ENCODE data around the gene C2CD4D.
"Not testable (repeated sequence)": the region's sequence is repeated elsewhere in the genome, so short reads cannot be mapped to it uniquely, and the experiment has no call there.

C2CD4D gene

DNA sequence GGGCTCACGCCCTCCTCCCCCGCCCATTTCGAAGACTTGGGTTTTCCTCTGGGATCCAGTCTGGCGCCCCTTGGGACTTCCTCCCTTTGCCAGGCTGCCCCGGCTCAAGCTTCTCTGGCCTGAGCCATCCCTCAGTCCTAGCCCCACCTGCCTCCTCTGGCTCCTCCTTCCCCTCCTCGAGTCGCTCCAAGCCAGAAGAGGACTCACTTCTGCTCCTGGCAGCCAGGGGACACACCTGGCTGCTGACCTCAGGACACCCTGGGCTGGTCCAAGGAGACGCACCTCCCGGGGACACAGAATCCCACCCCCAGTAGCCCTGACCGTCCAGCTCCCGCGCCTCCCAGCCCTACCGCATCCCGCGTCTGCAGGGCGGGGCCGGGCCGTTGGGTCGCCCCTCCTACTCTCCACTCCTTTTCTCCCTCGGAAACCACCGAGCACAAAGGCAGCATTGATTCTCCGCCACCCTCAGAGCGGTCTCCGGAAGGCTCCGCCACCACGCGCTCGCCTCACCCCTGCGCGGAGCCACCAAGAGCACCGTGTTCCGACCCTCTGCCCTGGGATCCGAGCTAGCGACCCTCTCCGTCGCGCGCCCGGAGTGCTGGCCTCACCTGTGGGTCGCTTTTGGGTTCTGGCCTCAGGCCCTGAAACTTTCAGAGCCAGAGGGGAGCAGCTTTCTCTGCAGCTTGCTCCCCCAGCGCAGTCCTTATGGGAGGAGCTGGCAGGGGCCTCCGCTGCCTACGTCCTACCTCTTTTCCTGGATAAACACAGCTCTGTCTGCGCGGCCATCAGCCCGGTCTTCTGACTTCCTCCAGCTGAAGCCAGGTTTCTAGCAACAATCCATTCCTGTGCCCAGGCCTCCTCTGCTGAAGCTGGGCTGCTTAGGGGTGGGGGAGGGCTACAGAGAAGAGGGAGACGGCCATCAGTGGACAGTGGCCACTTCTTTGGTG, at the start of gene C2CD4D:
Gene C2CD4D (minus strand): TSS at position 364 of the 947 bp plus-strand sequence. CDS start 831 bp downstream, outside the sequence.
- DNase-seq (ENCODE audit: low read depth), result peak; percentile 45

GRCh38 chr1:151888972-151889570, 49.5 kb upstream of the C2CD4D start:
- DNase-seq (ENCODE audit: low read depth), result no peak

- DNase-seq (ENCODE audit: low read depth), result no peak
Measured at GRCh38 chr1:151887028-151887427, 47.4 kb upstream of the C2CD4D start.

DNA sequence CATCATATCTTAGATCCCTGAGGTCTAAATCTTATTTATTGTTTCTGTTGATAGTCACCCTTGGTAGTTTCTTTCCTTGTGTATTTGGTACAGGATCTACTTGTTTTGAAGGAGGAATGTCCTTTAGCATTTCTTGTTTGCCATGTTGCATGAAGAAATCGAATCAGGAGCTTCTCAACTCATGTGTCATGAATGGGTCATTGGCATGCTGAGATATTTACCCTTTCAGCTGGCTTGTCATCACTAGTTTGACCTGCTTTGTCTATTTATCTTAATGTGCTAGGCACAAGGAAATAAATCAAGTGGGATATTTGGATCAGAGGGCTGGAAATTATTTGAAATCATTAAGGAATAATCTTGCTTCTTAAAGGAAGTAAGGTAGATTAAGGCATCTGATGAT, 45.9 kb upstream of the C2CD4D start:
- DNase-seq (ENCODE audit: low read depth), result no peak

DNA sequence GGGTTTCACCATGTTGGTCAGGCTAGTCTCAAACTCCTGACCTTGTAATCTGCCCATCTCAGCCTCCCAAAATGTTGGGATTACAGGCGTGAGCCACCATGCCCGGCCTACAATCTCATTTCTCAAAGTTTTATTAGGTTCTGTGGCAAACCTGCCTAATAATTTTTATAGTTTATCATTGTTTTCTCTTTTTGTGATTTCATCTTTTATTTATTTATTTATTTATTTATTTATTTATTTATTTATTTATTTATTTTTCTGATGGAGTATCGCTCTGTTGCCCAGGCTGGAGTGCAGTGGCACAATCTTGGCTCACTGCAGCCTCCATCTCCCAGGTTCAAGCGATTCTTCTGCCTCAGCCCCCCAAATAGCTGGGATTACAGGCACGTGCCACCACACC, 45.3 kb upstream of the C2CD4D start:
- DNase-seq (ENCODE audit: low read depth), result not testable (repeated sequence)

DNA sequence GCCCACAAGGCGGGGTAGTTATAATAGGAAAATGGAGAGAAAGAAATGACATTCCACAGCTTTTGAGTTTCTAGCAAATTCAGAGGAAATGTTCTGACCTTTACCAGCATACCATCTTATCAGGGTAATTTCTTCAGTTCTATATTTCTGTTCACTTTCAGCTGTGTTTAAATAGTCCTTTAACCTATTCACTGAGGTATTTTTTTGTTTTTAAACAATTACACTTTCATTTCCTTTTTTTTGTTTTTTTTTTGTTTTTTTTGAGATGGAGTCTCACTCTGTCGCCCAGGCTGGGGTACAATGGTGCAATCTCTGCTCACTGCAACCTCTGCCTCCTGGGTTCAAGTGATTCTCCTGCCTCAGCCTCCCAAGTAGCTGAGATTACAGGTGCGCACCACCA, 44.8 kb upstream of the C2CD4D start:
- DNase-seq (ENCODE audit: low read depth), result not testable (repeated sequence)

DNA sequence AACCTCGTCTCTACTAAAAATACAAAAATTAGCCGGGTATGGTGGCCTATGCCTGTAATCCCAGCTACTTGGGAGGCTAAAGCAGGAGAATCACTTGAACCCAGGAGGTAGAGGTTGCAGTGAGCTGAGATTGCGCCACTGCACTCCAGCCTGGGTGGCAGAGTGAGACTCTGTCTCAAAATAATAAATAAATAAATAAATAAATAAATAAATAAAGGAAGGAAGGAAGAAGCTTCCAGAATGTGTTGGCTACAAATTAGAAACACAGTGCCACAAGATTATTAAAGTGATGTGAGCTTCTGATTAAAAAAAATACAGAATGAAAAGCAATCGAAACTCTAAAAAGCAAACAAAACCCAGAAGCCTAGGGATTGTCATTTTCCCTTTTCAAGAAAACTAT, 44.3 kb upstream of the C2CD4D start:
- DNase-seq (ENCODE audit: low read depth), result not testable (repeated sequence)

- not testable (repeated sequence) for DNase-seq (ENCODE audit: low read depth)
Measured at GRCh38 chr1:151882918-151883317, 43.3 kb upstream of the C2CD4D start.

GRCh38 chr1:151882466-151882865, 42.8 kb upstream of the C2CD4D start:
- no peak for DNase-seq (ENCODE audit: low read depth)

- DNase-seq (ENCODE audit: low read depth), result no peak
Measured at GRCh38 chr1:151881479-151881878, 41.9 kb upstream of the C2CD4D start.

GRCh38 chr1:151875419-151876097, 35.9 kb upstream of the C2CD4D start:
- no peak for DNase-seq (ENCODE audit: low read depth)

GRCh38 chr1:151872776-151873175, 33.2 kb upstream of the C2CD4D start:
- not testable (repeated sequence) for DNase-seq (ENCODE audit: low read depth)

DNA sequence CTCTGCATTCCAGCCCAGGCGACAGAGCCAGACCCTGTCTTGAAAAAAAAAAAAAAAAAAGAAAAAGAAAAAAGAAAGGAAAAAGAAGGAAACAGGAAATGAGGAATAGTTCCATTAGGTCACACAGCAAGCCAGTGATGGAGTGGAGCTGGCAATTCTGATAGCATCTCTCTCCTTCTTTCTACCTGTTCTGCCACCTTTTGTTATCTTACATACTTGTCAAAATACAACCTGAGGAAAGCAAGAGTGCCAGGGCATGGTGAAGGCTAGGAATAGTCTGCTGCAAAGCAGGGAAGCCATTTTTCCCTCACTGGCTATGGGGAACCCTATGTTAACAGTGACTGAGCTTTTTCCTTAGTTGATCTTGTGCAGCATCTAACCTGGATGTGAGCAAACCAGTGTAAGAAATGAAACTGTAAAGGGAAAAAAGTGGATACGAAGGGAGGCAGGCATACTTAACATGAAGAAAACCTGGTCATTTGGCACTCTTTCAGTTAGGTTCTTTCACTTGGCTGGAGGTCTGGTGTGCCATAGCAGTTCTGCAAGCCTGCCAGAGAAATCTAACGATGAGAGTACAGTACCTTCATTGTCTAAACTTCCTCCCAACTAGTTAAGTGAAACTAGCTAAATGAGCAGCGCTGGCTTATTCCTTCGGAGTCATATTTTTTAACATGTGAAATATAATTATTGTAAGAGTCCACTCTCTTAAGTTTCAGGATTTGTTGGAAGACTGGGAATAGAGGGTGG, 31.8 kb upstream of the C2CD4D start:
- DNase-seq (ENCODE audit: low read depth), result no peak

- DNase-seq (ENCODE audit: low read depth), result no peak
Measured at GRCh38 chr1:151868486-151868885, 28.9 kb upstream of the C2CD4D start.

GRCh38 chr1:151867765-151868411, 28.3 kb upstream of the C2CD4D start:
- no peak for DNase-seq (ENCODE audit: low read depth)

DNA sequence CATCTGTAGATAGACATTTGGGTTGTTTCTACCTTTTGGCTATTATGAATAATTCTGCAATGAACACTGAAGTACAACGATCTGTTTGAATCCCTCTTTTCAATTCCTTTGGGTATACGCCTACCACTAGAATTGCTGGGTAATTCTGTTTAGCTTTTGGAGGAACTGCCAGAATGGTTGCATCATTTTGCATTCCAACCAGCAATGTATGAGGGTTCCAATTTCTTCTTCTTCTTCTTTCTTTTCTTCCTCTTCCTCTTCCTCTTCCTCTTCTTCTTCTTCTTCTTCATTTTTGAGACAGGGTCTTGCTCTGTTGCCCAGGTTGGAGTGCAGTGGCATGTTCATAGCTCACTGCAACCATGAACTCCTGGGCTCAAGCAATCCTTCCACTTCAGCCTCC, 27.7 kb upstream of the C2CD4D start:
- DNase-seq (ENCODE audit: low read depth), result no peak

GRCh38 chr1:151864411-151864810, 24.8 kb upstream of the C2CD4D start:
- no peak for DNase-seq (ENCODE audit: low read depth)

- DNase-seq (ENCODE audit: low read depth), result no peak
Measured at GRCh38 chr1:151862604-151863003, 23.0 kb upstream of the C2CD4D start.

DNA sequence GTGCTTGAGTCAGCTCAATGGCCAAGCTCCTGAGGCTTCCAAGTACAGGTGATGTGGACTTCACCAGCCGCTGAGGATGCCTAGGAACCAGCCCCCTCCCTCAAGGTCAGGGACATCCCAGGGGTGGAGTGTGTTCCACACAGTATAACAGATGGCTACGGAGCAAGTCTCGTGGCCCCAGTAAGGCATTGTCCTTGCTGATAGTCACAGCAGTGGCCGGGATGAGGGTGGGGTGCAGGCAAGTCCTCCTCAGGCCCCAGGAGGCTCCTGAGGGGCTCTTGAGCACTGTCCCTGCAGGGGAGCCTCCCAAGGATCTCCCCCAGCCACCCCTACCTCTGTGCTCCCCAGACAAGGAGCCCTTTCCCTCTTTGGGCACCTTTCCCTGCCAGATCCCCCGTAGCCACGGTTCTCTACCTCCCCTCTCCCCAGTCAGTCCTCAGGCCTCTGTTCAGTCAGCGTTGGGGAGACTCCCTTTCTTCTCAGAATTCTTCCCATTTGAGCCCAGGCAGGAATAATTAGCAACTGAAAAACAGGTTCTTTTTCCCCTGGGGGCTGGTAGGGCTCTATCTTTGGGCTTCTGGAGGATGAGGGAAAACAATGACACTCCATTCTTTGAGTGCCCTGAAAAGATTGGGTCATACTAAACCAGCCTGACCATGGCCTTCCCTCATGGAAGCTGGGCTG, 21.0 kb upstream of the C2CD4D start:
- no peak for DNase-seq (ENCODE audit: low read depth)

- DNase-seq (ENCODE audit: low read depth), result no peak
Measured at GRCh38 chr1:151859891-151860293, 20.3 kb upstream of the C2CD4D start.
